GM19023 (cell line): ENCODE measurements around the gene ANO9.
"Not testable (repeated sequence)": the region's sequence is repeated elsewhere in the genome, so short reads cannot be mapped to it uniquely, and the experiment has no call there.

Source experiments
- ATAC-seq: cut with Tn5 transposase; IDR thresholded peaks from one replicate; pipeline ENCODE4 v1.9.1; 2021; ENCODE audit warnings: mild to moderate bottlenecking, moderate library complexity; ENCODE audit not compliant: unreplicated experiment

The ANO9 gene

DNA sequence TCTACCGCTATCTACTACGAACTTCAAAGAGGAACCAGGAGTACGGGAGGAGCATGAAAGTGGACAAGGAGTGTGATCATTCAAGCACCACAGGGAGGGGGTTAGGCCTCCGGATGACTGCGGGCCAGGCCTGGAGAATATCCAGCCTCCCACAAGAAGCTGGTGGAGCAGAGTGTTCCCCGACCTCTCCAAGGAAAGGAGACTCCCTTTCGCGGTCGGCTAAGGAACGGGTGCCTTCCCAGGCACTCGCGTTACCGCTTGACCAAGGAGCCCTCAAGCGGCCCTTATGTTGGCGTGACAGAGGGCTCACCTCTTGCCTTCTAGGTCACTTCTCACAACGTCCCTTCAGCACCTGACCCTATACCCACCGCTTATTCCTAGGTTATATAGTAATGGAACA, 52.4 kb downstream of the ANO9 start:
- not testable (repeated sequence) for ATAC-seq

DNA sequence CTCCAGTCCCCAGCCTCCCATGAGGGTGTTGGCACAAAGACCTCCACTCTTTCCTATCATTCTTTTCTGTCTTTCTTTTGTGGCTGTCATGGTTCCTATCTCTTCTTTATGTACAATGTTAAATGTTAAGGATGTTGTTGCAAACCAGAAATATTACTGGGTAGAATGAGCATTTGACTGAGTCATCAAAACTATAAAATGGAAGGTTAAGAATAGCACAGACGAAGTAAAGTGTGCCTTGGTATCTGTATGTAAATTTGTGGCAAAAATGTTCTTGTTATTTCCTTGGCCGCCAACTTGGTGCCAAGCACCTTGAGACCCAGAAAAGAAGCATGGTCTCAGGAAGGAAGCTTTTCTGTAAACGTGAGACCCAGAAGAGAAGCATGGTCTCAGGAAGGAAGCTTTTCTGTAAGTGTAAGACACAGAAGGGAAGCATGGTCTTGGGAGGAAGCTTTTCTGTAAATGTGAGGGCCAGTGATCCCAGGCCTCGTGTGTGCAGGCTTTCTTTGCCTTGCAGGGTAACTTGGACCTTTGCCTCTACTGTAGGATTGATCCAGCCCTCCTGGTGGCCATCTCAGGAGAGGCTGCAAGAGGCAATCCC, 54.5 kb downstream of the ANO9 start:
- ATAC-seq: no peak

- no peak for ATAC-seq
These were observed 55.3 kb downstream of the ANO9 start for GRCh38 chr11:386483-386882.

DNA sequence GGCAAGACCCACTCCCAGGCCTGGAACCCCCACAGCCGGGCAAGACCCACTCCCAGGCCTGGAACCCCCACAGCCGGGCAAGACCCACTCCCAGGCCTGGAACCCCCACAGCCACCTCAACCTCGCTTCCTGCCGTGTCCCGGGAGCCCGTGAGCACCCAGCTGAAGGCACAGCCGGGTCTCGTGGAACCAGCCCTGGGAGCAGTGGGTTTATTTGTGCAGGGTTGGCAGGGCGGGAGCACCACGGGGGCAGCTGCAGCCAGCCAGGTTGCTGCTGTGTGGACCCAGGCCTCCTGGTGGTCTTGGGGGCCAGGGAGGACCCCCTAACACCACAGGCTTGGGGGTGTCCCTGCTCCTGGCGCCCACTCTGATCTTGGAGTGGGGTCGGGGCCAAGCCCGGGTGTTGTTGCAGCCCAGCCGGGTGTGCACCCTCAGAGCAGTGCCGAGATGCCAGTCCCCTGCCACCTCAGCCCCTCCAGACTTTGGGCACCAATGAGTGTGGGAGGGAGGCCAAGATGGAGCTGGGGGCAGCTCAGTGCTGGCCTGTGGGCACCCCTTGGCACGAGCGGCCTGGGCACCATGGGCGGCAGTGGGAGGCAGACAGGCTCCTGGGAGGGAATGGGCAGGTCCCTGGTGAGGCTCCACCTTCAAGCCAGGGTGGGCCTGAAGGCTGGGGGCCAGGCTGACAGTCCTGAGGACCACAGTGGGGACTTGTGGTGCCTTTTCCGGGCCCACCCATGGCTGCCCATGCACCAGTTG, 56.0 kb downstream of the ANO9 start:
- ATAC-seq: no peak

DNA sequence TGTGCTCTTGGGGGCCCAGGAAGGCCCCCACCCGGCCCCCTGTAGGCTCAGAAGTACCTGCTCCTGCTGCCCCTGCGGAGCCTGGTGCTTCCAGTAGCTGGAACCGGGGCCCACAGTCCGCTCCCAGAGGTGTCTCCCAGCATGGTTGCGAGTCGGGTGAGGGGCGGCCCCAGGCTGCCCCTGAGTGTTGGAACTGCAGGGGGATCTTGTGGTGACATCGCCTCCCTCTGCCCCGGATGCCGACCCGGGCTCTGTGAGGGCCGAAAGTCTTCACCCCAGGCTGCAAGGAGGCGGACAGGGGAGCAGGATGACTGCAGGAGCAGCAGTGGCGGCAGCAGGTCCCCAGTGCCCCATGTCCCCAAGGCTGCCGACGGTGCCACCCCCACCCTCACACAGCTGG, 57.3 kb downstream of the ANO9 start:
- ATAC-seq: no peak

DNA sequence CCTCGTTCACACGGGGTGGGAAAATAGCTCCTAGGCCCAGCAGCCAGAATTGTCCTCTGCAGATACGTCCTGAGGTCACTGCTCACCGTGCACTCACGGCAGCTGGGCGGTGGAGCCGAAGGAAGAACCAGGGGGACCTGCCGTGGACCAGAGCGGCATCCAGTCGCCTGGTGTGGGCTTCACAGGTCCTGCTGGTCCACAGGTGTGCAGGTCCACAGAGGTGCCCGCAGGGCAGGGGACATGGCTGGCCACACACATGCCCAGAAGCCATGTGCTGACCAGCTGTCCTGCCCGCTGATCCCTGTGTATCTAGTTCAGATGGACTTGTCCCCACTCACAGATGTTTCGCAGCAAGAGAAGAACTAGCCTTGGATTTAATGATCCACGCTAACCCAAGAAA, 58.4 kb downstream of the ANO9 start:
- ATAC-seq: no peak

- no peak for ATAC-seq
These were observed 59.7 kb downstream of the ANO9 start for GRCh38 chr11:382081-382629.

GRCh38 chr11:381501-382072, 60.2 kb downstream of the ANO9 start:
- no peak for ATAC-seq

DNA sequence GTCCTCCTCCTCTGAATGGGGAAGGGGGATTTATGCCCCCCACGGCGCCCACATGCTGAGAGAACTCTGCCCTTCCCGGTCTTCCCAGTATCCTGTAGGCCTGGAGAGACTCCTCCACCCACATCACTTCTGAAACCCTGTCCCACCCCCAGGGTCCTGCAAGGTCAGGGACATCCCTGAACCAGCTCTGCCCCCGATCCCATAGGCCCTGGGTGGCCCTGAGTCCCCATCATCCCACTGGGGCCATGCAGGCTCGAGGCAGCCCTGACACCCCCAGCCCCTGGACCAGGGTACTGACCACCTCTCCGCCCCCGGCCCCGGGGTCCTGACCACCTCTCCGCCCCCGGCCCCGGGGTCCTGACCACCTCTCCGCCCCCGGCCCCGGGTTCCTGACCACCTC, 60.8 kb downstream of the ANO9 start:
- ATAC-seq: no peak

DNA sequence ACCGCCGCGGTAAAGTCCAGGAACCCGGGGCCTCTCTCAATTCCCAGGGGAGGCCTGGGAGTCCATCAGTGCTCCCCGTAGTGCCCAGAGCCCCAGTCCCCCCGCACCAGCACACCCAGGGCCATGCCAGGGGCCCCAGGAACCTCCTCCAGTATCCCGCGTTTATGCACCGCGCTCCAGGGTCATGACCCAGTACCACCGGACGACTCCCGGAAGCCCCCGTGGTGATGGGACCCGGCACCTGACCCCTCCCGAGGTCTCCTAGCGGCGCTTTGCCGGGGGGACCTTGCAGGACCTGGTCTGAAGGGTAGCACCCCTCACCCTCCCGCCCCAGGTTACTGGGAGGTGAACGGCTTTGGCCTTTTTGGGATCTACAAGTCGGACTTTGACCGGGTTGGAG, 61.3 kb downstream of the ANO9 start:
- no peak for ATAC-seq

DNA sequence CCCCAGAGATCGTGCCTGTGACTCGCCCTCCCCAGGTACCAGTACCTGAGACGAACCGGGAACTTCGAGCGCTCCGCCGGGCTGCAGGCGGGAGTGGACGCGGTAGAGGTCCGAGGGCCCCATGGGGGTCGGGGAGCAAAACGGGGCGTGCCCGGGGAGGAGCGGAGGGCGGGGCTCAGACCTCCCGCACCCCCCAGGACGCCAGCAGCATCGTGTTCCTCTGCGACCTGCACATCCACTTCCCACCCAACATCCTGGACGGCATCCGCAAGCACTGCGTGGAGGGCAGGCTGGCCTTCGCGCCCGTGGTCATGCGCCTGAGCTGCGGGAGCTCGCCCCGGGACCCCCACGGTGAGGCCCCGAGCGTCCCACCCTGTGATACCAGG, 61.7 kb downstream of the ANO9 start:
- ATAC-seq: no peak

DNA sequence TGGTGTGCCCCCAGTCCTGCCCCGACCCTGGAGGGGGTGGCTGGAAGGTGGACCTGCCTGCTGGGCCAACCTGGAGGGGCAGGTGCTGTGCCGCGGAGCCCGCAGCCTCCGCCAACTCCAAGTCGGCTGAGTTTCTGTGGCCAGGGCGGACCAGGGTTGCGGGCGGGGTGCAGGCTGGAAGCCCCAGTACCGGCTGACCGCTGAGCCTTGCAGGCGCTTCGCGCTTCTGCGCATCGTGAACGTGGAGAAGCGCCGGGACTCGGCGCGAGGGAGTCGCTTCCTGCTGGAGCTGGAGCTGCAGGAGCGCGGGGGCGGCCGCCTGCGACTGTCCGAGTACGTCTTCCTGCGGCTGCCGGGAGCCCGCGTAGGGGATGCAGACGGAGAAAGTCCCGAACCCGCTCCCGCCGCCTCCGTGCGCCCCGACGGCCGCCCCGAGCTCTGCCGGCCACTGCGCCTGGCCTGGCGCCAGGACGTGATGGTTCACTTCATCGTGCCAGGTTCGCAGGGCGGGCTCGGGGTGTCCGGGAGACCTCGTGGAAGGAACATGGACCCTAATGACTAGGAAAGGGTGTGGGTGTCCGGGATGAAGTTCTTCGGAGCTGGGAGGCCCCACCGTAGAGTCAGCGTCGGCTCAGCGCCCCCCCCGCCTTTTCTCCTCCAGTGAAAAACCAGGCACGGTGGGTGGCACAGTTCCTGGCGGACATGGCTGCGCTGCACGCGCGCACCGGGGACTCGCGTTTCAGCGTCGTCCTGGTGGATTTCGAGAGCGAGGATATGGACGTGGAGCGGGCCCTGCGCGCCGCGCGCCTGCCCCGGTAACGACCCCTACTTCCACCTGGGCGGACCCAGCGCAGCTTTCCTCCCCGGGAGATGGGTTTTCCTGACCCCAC, 62.4 kb downstream of the ANO9 start:
- ATAC-seq: no peak

DNA sequence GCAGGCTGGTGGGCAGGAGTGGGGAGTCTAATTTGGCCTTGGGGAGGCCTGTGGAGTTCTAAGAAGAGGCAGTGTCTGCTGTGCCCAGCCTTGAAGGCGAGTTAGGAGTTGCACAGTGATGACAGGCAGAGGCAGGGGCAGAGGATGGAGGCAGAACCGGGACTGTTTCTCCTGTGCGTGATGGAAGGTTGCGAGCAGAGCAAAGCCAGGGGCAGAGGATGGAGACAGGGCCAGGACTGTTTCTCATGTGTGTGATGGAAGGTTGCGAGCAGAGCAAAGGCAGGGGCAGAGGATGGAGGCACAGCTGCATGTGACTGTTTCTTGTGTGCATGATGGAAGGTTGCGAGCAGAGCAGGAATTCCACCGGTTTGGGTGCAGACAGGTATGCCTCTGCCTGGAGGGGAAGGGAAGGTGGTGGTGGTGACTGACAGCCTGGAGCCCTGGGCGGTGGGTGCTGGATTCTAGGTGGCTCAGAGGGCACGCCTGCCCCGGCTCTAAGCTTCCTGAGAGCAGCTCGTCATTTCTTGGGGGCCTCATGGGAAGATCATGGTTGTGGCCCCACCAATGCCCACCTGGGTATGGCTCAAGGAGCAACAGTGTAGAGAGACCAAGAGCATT, 63.8 kb downstream of the ANO9 start:
- ATAC-seq: no peak

DNA sequence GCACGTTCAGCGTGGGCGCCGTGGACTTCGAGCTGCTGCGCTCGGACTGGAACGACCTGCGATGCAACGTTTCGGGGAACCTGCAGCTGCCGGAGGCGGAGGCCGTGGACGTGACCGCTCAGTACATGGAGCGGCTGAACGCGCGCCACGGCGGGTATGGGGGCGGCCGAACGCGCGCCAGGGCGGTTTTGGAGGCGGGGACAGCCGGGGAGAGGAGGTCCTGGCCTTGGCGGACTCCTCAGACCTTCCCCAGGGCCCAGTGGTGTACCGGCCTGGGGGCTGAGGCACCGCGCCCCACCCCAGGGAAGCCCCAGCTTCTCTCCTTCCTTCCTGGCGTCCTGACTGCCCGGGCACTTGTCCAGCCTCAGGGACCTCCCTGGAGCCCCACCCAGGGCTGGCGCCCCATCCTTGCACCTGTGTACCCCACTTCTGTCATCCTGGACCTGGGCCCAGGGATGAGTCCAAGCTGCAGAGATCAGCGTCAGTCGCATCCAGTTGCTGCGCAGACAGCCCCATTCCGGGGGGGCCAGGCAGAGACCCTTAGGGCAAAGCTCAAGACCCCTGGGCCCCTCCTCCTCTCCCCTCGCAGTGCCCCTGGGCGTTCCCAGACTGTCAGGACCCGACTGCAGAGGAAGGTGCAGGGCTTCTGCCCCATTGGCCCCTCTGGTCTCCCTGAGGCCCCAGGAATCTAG, 64.5 kb downstream of the ANO9 start:
- no peak for ATAC-seq

DNA sequence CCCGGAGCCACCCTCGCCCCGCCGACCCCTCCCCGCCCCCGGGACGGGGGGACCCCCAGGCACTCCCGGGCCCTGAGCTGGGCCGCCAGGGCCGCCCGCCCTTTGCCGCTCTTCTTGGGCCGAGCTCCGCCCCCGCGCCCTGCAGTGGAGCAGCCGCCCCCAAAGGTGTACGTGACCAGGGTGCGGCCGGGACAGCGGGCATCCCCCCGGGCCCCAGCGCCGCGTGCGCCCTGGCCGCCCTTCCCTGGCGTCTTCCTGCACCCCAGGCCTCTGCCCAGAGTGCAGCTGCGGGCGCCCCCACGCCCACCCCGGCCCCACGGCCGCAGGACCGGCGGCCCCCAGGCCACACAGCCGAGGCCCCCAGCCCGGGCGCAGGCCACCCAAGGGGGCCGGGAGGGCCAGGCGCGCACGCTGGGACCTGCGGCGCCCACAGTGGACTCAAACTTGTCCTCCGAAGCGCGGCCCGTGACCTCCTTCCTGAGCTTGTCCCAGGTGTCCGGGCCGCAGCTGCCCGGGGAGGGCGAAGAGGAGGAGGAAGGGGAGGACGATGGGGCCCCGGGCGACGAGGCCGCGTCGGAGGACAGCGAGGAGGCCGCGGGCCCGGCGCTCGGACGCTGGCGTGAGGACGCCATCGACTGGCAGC, 65.2 kb downstream of the ANO9 start:
- no peak for ATAC-seq

DNA sequence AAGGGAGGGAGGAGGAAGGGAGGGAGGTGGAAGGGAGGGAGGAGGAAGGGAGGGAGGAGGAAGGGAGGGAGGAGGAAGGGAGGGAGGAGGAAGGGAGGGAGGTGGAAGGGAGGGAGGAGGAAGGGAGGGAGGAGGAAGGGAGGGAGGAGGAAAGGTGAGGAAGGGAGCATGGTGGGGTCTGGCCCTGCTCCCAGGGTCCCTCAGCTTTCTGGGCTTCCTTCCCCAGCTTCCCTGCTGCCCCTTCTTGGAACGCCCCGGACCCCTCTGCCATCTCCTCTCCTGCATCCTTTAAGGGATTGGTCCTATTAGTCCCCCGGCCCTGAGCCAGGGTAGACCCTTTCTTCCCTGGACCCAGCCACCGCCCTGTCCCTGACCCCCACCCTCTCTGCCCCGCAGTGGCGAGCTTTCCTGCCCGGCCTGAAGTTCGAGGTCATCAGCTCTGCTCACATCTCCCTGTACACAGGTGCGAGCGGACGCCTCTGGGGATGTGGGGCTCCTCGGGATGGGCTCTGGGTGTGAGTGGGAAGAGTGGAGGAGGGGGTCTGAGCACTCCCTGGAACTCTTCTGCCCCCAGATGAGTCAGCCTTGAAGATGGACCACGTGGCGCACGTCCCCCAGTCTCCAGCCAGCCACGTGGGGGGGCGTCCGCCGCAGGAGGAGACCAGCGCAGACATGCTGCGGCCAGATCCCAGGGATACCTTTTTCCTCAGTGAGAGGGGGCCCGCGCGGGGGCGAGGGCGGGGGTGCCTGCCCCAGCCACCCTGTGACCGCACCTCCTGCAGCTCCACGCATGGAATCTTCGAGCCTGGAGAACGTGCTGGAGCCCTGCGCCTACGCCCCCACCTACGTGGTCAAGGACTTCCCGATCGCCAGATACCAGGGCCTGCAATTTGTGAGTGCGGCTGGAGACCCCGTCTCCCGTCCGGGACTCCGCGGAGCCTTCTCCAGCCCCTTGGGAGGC, 66.5 kb downstream of the ANO9 start:
- ATAC-seq: no peak

GRCh38 chr11:373716-374551, 67.9 kb downstream of the ANO9 start:
- ATAC-seq: no peak
